Measurements from ENCODE around the gene SMS.

- TF ChIP-seq CTCF (IDR thresholded peaks at IDR 0.05; ENCODE audit: low read length), result no peak
- TF ChIP-seq EZH2 (optimal IDR thresholded peaks at IDR 0.05; ENCODE audit: low read depth, low read length), result no peak
Observed at GRCh38 chrX:22025751-22026150, 85.2 kb downstream of the SMS start.
